ENCODE results near the gene PDXP.
A peak's percentile ranks its signal among the peaks of the same experiment; 100 is the strongest.

Gene PDXP

GRCh38 chr22:37627545-37627944 lies 31.0 kb upstream of the PDXP start:
- Histone ChIP-seq H2AFZ (ENCODE audit: low read length) (peak overlapping the region; percentile 45; the same call in 1 of the 2 replicates), H3K9me2 (replicated peaks; ENCODE audit: insufficient read depth, low read length) (no peaks in the 10 kb centered on the region), H3F3A (ENCODE audit: insufficient read depth, low read length) (peaks cover 10% of the 10 kb centered on the region), H3K27me3 (replicated peaks; ENCODE audit: insufficient read depth, low read length) (no peaks in the 10 kb centered on the region), H4K20me1 (ENCODE audit: insufficient read depth, low read length) (no peaks in the 10 kb centered on the region), H3K36me3 (replicated peaks; ENCODE audit: insufficient read depth, low read length) (no peaks in the 10 kb centered on the region), H3K4me1 (ENCODE audit: low read length) (peaks cover 23% of the 10 kb centered on the region), H3K79me2 (ENCODE audit: low read length) (no peaks in the 10 kb centered on the region), H3K4me3 (ENCODE audit: low read length) (no peak overlapping the region), H3K9ac (ENCODE audit: low read length) (no peak overlapping the region), H3K4me2 (ENCODE audit: low read depth, low read length) (peak overlapping the region; percentile 48; the same call in 1 of the 2 replicates), H3K27ac (ENCODE audit: low read length) (peak overlapping the region; percentile 63), H3K9me3 (replicated peaks; ENCODE audit: insufficient read depth, low read length) (no peaks in the 10 kb centered on the region)
- peak; percentile 55 for DNase-seq
- TF ChIP-seq EZH2phosphoT487 (IDR thresholded peaks at IDR 0.05; ENCODE audit: low read length): no peak
- TF ChIP-seq CTCF (IDR thresholded peaks at IDR 0.05; ENCODE audit: low read length): no peak
- TF ChIP-seq EZH2 (optimal IDR thresholded peaks at IDR 0.05; ENCODE audit: low read depth, low read length): no peak

- Histone ChIP-seq H3K9me3 (replicated peaks; ENCODE audit: insufficient read depth, low read length) (no peaks in the 10 kb centered on the region), H3F3A (ENCODE audit: insufficient read depth, low read length) (peaks cover 10% of the 10 kb centered on the region), H3K9ac (ENCODE audit: low read length) (no peak overlapping the region), H3K36me3 (replicated peaks; ENCODE audit: insufficient read depth, low read length) (no peaks in the 10 kb centered on the region), H3K27ac (ENCODE audit: low read length) (no peak overlapping the region), H2AFZ (ENCODE audit: low read length) (no peak overlapping the region), H3K4me2 (ENCODE audit: low read depth, low read length) (no peak overlapping the region), H3K9me2 (replicated peaks; ENCODE audit: insufficient read depth, low read length) (no peaks in the 10 kb centered on the region), H3K79me2 (ENCODE audit: low read length) (no peaks in the 10 kb centered on the region), H3K4me3 (ENCODE audit: low read length) (no peak overlapping the region), H3K27me3 (replicated peaks; ENCODE audit: insufficient read depth, low read length) (no peaks in the 10 kb centered on the region), H4K20me1 (ENCODE audit: insufficient read depth, low read length) (no peaks in the 10 kb centered on the region), H3K4me1 (ENCODE audit: low read length) (peaks cover 23% of the 10 kb centered on the region)
- TF ChIP-seq EZH2 (optimal IDR thresholded peaks at IDR 0.05; ENCODE audit: low read depth, low read length) (no peak), CTCF (IDR thresholded peaks at IDR 0.05; ENCODE audit: low read length) (no peak), EZH2phosphoT487 (IDR thresholded peaks at IDR 0.05; ENCODE audit: low read length) (no peak)
- DNase-seq: no peak
Measured at GRCh38 chr22:37628830-37629229, 29.7 kb upstream of the PDXP start.

- Histone ChIP-seq H3K27me3 (replicated peaks; ENCODE audit: insufficient read depth, low read length) (no peaks in the 10 kb centered on the region), H3K27ac (ENCODE audit: low read length) (no peak overlapping the region), H4K20me1 (ENCODE audit: insufficient read depth, low read length) (no peaks in the 10 kb centered on the region), H3F3A (ENCODE audit: insufficient read depth, low read length) (peaks cover 10% of the 10 kb centered on the region), H3K9me2 (replicated peaks; ENCODE audit: insufficient read depth, low read length) (no peaks in the 10 kb centered on the region), H2AFZ (ENCODE audit: low read length) (no peak overlapping the region), H3K4me1 (ENCODE audit: low read length) (peaks cover 23% of the 10 kb centered on the region), H3K36me3 (replicated peaks; ENCODE audit: insufficient read depth, low read length) (no peaks in the 10 kb centered on the region), H3K9ac (ENCODE audit: low read length) (no peak overlapping the region), H3K4me2 (ENCODE audit: low read depth, low read length) (no peak overlapping the region), H3K4me3 (ENCODE audit: low read length) (no peak overlapping the region), H3K9me3 (replicated peaks; ENCODE audit: insufficient read depth, low read length) (no peaks in the 10 kb centered on the region), H3K79me2 (ENCODE audit: low read length) (no peaks in the 10 kb centered on the region)
- no peak for DNase-seq
- no peak for TF ChIP-seq EZH2 (optimal IDR thresholded peaks at IDR 0.05; ENCODE audit: low read depth, low read length)
Measured at GRCh38 chr22:37629928-37630327, 28.6 kb upstream of the PDXP start.

- Histone ChIP-seq H3K27ac (ENCODE audit: low read length) (no peak overlapping the region), H3K27me3 (replicated peaks; ENCODE audit: insufficient read depth, low read length) (no peaks in the 10 kb centered on the region), H3K9ac (ENCODE audit: low read length) (no peak overlapping the region), H3K9me2 (replicated peaks; ENCODE audit: insufficient read depth, low read length) (no peaks in the 10 kb centered on the region), H3K4me2 (ENCODE audit: low read depth, low read length) (no peak overlapping the region), H3F3A (ENCODE audit: insufficient read depth, low read length) (peaks cover 10% of the 10 kb centered on the region), H4K20me1 (ENCODE audit: insufficient read depth, low read length) (no peaks in the 10 kb centered on the region), H3K4me1 (ENCODE audit: low read length) (peaks cover 23% of the 10 kb centered on the region), H3K36me3 (replicated peaks; ENCODE audit: insufficient read depth, low read length) (no peaks in the 10 kb centered on the region), H3K79me2 (ENCODE audit: low read length) (no peaks in the 10 kb centered on the region), H3K9me3 (replicated peaks; ENCODE audit: insufficient read depth, low read length) (no peaks in the 10 kb centered on the region), H3K4me3 (ENCODE audit: low read length) (no peak overlapping the region), H2AFZ (ENCODE audit: low read length) (no peak overlapping the region)
- no peak for DNase-seq
- TF ChIP-seq CTCF (IDR thresholded peaks at IDR 0.05; ENCODE audit: low read length): no peak
- TF ChIP-seq EZH2 (optimal IDR thresholded peaks at IDR 0.05; ENCODE audit: low read depth, low read length): no peak
- TF ChIP-seq EZH2phosphoT487 (IDR thresholded peaks at IDR 0.05; ENCODE audit: low read length): no peak
Measured at GRCh38 chr22:37630839-37631435, 27.6 kb upstream of the PDXP start.
